ENCODE measurements around the gene STT3B.

Gene STT3B

GRCh38 chr3:31543375-31543774, 10.7 kb downstream of the STT3B start:
- peaks cover 55% of the 10 kb centered on the region for H3K36me3 ChIP-seq
- H3K4me3 ChIP-seq, result no peak overlapping the region
- no peak overlapping the region for H3K9ac ChIP-seq
- H4K20me1 ChIP-seq, result peaks cover 100% of the 10 kb centered on the region
- H3K4me1 ChIP-seq, result peaks cover 42% of the 10 kb centered on the region
- H3K27me3 ChIP-seq, result no peaks in the 10 kb centered on the region
- no peak for TF ChIP-seq Cebpa-rat (IDR thresholded peaks at IDR 0.05)
- no peak overlapping the region for H3K4me2 ChIP-seq
- no peak overlapping the region for H3K27ac ChIP-seq
- H3K9me3 ChIP-seq, result peaks cover 5% of the 10 kb centered on the region; the same call in 1 of the 2 replicates

GRCh38 chr3:31544634-31545033, 11.9 kb downstream of the STT3B start:
- peak overlapping the region; percentile 26 for H3K4me2 ChIP-seq

GRCh38 chr3:31546162-31546561, 13.4 kb downstream of the STT3B start:
- TF ChIP-seq Cebpa-rat (IDR thresholded peaks at IDR 0.05), result no peak

More at GRCh38 chr3:31544634-31545033, 11.9 kb downstream of the STT3B start:
- H4K20me1 ChIP-seq, result peaks cover 100% of the 10 kb centered on the region
- H3K27ac ChIP-seq, result no peak overlapping the region
- H3K36me3 ChIP-seq, result peaks cover 48% of the 10 kb centered on the region
- no peaks in the 10 kb centered on the region for H3K27me3 ChIP-seq
- H3K4me1 ChIP-seq, result peaks cover 39% of the 10 kb centered on the region
- no peak overlapping the region for H3K9ac ChIP-seq
- H3K9me3 ChIP-seq, result peaks cover 5% of the 10 kb centered on the region; the same call in 1 of the 2 replicates
- no peak for TF ChIP-seq Cebpa-rat (IDR thresholded peaks at IDR 0.05)
- H3K4me3 ChIP-seq, result no peak overlapping the region

GRCh38 chr3:31546725-31547124, 14.0 kb downstream of the STT3B start:
- Histone ChIP-seq H3K27me3 (no peaks in the 10 kb centered on the region), H3K36me3 (peaks cover 52% of the 10 kb centered on the region), H3K4me3 (no peak overlapping the region), H3K4me1 (peaks cover 29% of the 10 kb centered on the region), H4K20me1 (peaks cover 100% of the 10 kb centered on the region), H3K4me2 (peak overlapping the region; percentile 22; the same call in 1 of the 2 replicates), H3K27ac (no peak overlapping the region), H3K9ac (no peak overlapping the region), H3K9me3 (peaks cover 12% of the 10 kb centered on the region)
- TF ChIP-seq Cebpa-rat (IDR thresholded peaks at IDR 0.05), result no peak

More at GRCh38 chr3:31546162-31546561, 13.4 kb downstream of the STT3B start:
- peaks cover 100% of the 10 kb centered on the region for H4K20me1 ChIP-seq
- H3K4me1 ChIP-seq, result peaks cover 29% of the 10 kb centered on the region
- H3K4me3 ChIP-seq, result no peak overlapping the region
- peaks cover 11% of the 10 kb centered on the region for H3K9me3 ChIP-seq
- H3K9ac ChIP-seq, result no peak overlapping the region
- no peak overlapping the region for H3K27ac ChIP-seq
- H3K4me2 ChIP-seq, result peak overlapping the region; percentile 22; the same call in 1 of the 2 replicates
- H3K36me3 ChIP-seq, result peaks cover 52% of the 10 kb centered on the region
- no peaks in the 10 kb centered on the region for H3K27me3 ChIP-seq

- no peak overlapping the region for H3K9ac ChIP-seq
- peaks cover 65% of the 10 kb centered on the region for H3K36me3 ChIP-seq
- peaks cover 46% of the 10 kb centered on the region for H3K9me3 ChIP-seq
- peaks cover 12% of the 10 kb centered on the region; the same call in 1 of the 2 replicates for H3K4me1 ChIP-seq
- no peak for TF ChIP-seq Cebpa-rat (IDR thresholded peaks at IDR 0.05)
- H4K20me1 ChIP-seq, result peaks cover 100% of the 10 kb centered on the region
- no peak overlapping the region for H3K4me2 ChIP-seq
- H3K4me3 ChIP-seq, result no peak overlapping the region
- no peaks in the 10 kb centered on the region for H3K27me3 ChIP-seq
- no peak overlapping the region for H3K27ac ChIP-seq
These were observed 17.9 kb downstream of the STT3B start for GRCh38 chr3:31550452-31551251.

GRCh38 chr3:31551646-31552045, 18.9 kb downstream of the STT3B start:
- Histone ChIP-seq H3K9ac (no peak overlapping the region), H3K4me2 (no peak overlapping the region), H3K9me3 (peaks cover 55% of the 10 kb centered on the region), H3K4me3 (no peak overlapping the region), H4K20me1 (peaks cover 100% of the 10 kb centered on the region), H3K27ac (no peak overlapping the region), H3K4me1 (0 out of 2 replicates have a peak, but pooled peaks cover 4% of the 10 kb centered on the region), H3K27me3 (no peaks in the 10 kb centered on the region), H3K36me3 (peaks cover 66% of the 10 kb centered on the region)
- no peak for TF ChIP-seq Cebpa-rat (IDR thresholded peaks at IDR 0.05)

GRCh38 chr3:31552103-31552502, 19.4 kb downstream of the STT3B start:
- 0 out of 2 replicates have a peak, but pooled peaks cover 4% of the 10 kb centered on the region for H3K4me1 ChIP-seq
- peaks cover 62% of the 10 kb centered on the region for H3K36me3 ChIP-seq
- no peaks in the 10 kb centered on the region for H3K27me3 ChIP-seq
- no peak overlapping the region for H3K4me3 ChIP-seq
- no peak for TF ChIP-seq Cebpa-rat (IDR thresholded peaks at IDR 0.05)
- H3K9me3 ChIP-seq, result peaks cover 60% of the 10 kb centered on the region
- no peak overlapping the region for H3K4me2 ChIP-seq
- H3K27ac ChIP-seq, result no peak overlapping the region
- peaks cover 100% of the 10 kb centered on the region for H4K20me1 ChIP-seq
- no peak overlapping the region for H3K9ac ChIP-seq

GRCh38 chr3:31553258-31553657, 20.5 kb downstream of the STT3B start:
- no peak for TF ChIP-seq Cebpa-rat (IDR thresholded peaks at IDR 0.05)
- H3K4me2 ChIP-seq, result no peak overlapping the region
- H4K20me1 ChIP-seq, result peaks cover 100% of the 10 kb centered on the region
- 0 out of 2 replicates have a peak, but pooled peaks cover 4% of the 10 kb centered on the region for H3K4me1 ChIP-seq
- H3K27ac ChIP-seq, result no peak overlapping the region
- H3K36me3 ChIP-seq, result peaks cover 61% of the 10 kb centered on the region
- no peaks in the 10 kb centered on the region for H3K27me3 ChIP-seq
- peaks cover 71% of the 10 kb centered on the region for H3K9me3 ChIP-seq
- H3K4me3 ChIP-seq, result no peak overlapping the region
- no peak overlapping the region for H3K9ac ChIP-seq

- H3K4me3 ChIP-seq, result no peak overlapping the region
- H3K9me3 ChIP-seq, result peaks cover 91% of the 10 kb centered on the region
- no peaks in the 10 kb centered on the region for H3K4me1 ChIP-seq
- no peaks in the 10 kb centered on the region for H3K27me3 ChIP-seq
- peaks cover 56% of the 10 kb centered on the region for H3K36me3 ChIP-seq
- no peak overlapping the region for H3K4me2 ChIP-seq
- no peak overlapping the region for H3K27ac ChIP-seq
- H4K20me1 ChIP-seq, result peaks cover 100% of the 10 kb centered on the region
- TF ChIP-seq Cebpa-rat (IDR thresholded peaks at IDR 0.05), result no peak
- no peak overlapping the region for H3K9ac ChIP-seq
These were observed 22.5 kb downstream of the STT3B start for GRCh38 chr3:31555204-31555603.

GRCh38 chr3:31559872-31560534, 27.3 kb downstream of the STT3B start:
- Histone ChIP-seq H3K4me2 (no peak overlapping the region), H3K36me3 (peaks cover 30% of the 10 kb centered on the region), H3K4me3 (no peak overlapping the region), H3K9me3 (peaks cover 74% of the 10 kb centered on the region), H3K9ac (no peak overlapping the region), H3K4me1 (peaks cover 15% of the 10 kb centered on the region), H3K27me3 (no peaks in the 10 kb centered on the region), H3K27ac (no peak overlapping the region), H4K20me1 (peaks cover 100% of the 10 kb centered on the region)
- TF ChIP-seq Cebpa-rat (IDR thresholded peaks at IDR 0.05), result no peak
